ENCODE data around the gene ETDA. TPM values are rescaled to one million over a fixed set of nuclear protein-coding genes. Genes with fewer than 3 reads are reported as not detected.

The ETDA gene
- total and polyA plus RNA-seq, 8 donors, result 0.28 to 0.43 (median 0.38) TPM; not detected in 4

DNA sequence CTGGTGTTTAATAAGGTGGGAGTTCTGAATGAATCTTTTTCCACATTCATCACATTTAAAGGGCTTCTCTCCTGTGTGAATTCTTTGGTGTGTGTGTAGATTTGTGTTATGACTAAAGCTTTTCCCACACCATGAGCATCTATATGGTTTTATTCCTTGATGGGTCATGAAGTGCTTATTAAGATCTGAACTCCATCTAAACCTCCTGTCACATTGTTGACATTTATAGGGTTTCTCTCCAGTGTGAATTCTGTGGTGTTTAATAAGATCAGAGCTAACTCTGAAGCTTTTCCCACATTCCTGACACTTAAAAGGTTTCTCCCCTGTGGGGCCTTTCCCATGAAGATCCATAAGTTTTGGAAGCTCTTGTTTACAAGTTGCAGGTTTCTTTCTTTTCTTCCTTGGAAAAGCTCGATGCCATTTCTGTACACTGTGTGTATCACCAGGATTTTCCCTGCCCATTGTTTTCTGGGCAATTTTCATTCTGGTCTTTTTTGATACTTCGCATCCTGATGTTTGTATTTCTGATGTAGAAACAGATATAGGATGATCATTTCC is 35.5 kb downstream of the ETDA start:
- DNase-seq (no peak), ATAC-seq (no peak)
- peaks cover 0 to 82% of the 10 kb centered on the region in 2 donors for H3K9me3 ChIP-seq
- intact Hi-C loops (cut with DNase I), result no loop called here
- no peak overlapping the region for H3K27ac ChIP-seq
- no peaks in the 10 kb centered on the region for H3K4me1 ChIP-seq
- H3K4me3 ChIP-seq, result no peak overlapping the region
- TF ChIP-seq, protein P1, sequence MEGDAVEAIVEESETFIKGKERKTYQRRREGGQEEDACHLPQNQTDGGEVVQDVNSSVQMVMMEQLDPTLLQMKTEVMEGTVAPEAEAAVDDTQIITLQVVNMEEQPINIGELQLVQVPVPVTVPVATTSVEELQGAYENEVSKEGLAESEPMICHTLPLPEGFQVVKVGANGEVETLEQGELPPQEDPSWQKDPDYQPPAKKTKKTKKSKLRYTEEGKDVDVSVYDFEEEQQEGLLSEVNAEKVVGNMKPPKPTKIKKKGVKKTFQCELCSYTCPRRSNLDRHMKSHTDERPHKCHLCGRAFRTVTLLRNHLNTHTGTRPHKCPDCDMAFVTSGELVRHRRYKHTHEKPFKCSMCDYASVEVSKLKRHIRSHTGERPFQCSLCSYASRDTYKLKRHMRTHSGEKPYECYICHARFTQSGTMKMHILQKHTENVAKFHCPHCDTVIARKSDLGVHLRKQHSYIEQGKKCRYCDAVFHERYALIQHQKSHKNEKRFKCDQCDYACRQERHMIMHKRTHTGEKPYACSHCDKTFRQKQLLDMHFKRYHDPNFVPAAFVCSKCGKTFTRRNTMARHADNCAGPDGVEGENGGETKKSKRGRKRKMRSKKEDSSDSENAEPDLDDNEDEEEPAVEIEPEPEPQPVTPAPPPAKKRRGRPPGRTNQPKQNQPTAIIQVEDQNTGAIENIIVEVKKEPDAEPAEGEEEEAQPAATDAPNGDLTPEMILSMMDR (IDR thresholded peaks at IDR 0.05), result no peak
- H3K27me3 ChIP-seq, result no peaks in the 10 kb centered on the region
- peaks cover 0 to 29% of the 10 kb centered on the region in 2 donors for H3K36me3 ChIP-seq

DNA sequence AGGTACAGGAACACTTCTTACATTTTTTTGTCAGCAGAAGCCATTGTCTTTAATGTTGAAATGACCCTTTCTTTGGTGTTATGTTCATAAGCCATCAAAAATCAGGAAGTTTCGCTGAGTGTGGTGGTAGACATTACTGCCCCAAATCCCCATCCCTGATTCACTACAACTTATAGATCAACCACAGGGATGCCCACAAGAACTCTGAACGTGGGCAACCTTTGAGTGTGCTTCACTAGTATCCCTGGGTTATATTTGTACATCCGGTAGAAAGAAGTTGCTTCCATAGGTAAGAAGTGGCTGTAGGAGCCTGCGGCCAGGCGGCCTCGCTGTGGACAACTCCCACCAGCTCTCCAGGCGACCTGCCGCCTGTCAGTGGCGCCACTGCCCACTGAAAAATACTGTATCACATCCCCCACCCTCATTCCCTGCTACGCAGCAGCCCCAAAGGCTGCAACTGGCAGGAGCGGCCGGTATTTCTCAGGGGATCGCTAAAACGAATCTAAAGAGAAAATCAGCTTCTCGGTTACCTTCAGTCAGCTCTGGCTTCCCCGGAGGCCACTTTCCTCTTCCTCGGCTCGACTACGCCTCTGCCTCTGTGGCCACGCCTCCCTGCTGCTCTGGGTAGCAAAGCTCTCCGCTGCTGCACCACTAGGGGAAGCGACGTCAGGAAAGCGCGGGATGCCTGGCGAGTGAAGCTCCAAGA is 43.5 kb downstream of the ETDA start:
- DNase-seq (peak; percentile 17 to 89 (median 53)), ATAC-seq (peak; percentile 85)
- Histone ChIP-seq H3K27me3 (no peaks in the 10 kb centered on the region), H3K36me3 (peaks cover 0 to 16% of the 10 kb centered on the region in 2 donors), H3K27ac (no peak overlapping the region), H3K4me3 (peak overlapping the region; percentile 3 to 25), H3K4me1 (no peaks in the 10 kb centered on the region), H3K9me3 (peaks cover 0 to 6% of the 10 kb centered on the region in 2 donors)
- TF ChIP-seq, protein P1 (IDR thresholded peaks at IDR 0.05), result no peak
- intact Hi-C loops (cut with DNase I), result no loop called here

DNA sequence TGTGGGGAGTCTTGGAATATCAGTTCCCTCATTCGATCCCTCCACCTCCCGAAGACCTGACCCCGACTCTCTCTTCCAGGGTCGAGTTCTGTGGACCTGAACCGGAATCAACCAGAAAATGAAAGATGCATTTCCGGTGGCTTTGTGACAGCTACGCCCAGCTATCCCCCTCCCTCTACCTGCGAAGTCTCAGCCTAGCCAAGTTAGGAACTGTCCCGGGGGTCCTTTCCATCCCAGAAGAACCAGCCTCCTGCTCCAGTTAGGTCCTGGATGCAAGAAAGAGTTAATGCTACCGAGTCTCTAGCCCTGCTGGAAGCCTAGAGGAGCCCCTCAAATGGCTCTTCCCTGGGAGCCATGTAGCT is 44.1 kb downstream of the ETDA start:
- TF ChIP-seq, protein P1 (IDR thresholded peaks at IDR 0.05), result no peak
- no peak for ATAC-seq
- H3K4me1 ChIP-seq, result no peaks in the 10 kb centered on the region

DNA sequence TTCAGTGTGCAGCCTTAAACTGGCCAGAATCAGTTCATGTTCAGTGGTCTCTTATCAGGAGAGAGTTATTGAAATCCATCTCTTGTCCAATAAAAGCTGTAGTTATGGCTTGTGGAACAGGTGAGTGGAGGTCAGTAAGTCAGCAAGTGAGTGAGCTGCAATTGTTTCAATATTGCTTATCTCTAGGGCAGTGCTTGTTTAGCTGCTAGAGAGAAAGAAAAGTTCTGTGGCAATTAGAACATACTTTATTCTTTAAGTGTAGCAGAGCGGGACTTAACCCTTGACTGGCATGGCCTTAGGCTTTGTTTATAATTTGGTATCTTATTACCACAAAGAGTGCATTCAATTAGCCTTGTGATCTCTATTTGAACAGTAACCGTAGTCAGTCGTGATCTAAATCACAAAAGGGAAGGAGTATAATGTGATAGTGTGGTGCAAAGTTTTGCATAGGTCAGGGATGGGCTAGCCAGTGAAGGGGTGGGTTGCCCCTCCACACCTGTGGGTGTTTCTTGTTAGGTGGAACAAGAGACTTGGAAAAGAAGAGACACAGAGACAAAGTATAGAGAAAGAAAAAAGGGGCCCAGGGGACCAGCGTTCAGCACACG is 50.5 kb downstream of the ETDA start:
- TF ChIP-seq, protein P1 (IDR thresholded peaks at IDR 0.05), result no peak
- Histone ChIP-seq H3K27me3 (no peaks in the 10 kb centered on the region), H3K4me1 (no peaks in the 10 kb centered on the region), H3K9me3 (no peaks in the 10 kb centered on the region), H3K4me3 (no peak overlapping the region), H3K27ac (no peak overlapping the region), H3K36me3 (no peaks in the 10 kb centered on the region)
- peak; percentile 78 for ATAC-seq
- intact Hi-C loops (cut with DNase I), result no loop called here
- no peak for DNase-seq

More for the DNA sequence above, 44.1 kb downstream of the ETDA start:
- peak overlapping the region; percentile 3 to 25 for H3K4me3 ChIP-seq
- no peak overlapping the region for H3K27ac ChIP-seq
- H3K36me3 ChIP-seq, result peaks cover 0 to 10% of the 10 kb centered on the region in 2 donors
- intact Hi-C loops (cut with DNase I), result no loop called here
- peaks cover 0 to 4% of the 10 kb centered on the region in 2 donors for H3K9me3 ChIP-seq
- DNase-seq, result no peak
- H3K27me3 ChIP-seq, result no peaks in the 10 kb centered on the region

Other genes with a start within 250 kb of the ETDA start
- 10 to 100 TPM; 15.4 to 18.7 TPM for gene RTL8B, start 229.5 kb upstream of the ETDA start, total RNA-seq
- gene RTL8B, start 229.5 kb upstream of the ETDA start, polyA plus RNA-seq (ENCODE audit: insufficient read length in 6 of 6), result 10 to 100 TPM; 15.2 to 22.4 (median 20.7) TPM
- gene RTL8C, start 219.7 kb upstream of the ETDA start, total RNA-seq, result 100 to 1,000 TPM in 1 of 2 donors, 10 to 100 TPM in 1; 89.5 to 132 TPM
- gene RTL8C, start 219.7 kb upstream of the ETDA start, polyA plus RNA-seq (ENCODE audit: insufficient read length in 6 of 6), result 100 to 1,000 TPM; 171 to 253 (median 219) TPM
- 10 to 100 TPM; 30.0 to 36.6 TPM for gene RTL8A, start 199.9 kb upstream of the ETDA start, total RNA-seq
- gene RTL8A, start 199.9 kb upstream of the ETDA start, polyA plus RNA-seq (ENCODE audit: insufficient read length in 6 of 6), result 10 to 100 TPM; 61.0 to 74.3 (median 71.5) TPM
- gene SMIM10L2B, start 153.3 kb upstream of the ETDA start, total RNA-seq, result 1 to 10 TPM; 1.9 to 3.3 TPM
- gene SMIM10L2B, start 153.3 kb upstream of the ETDA start, polyA plus RNA-seq (ENCODE audit: insufficient read length in 6 of 6), result 1 to 10 TPM; 2.8 to 4.6 (median 4.3) TPM
- not detected for gene ETDB, start 131.5 kb upstream of the ETDA start, total RNA-seq
- gene ETDB, start 131.5 kb upstream of the ETDA start, polyA plus RNA-seq (ENCODE audit: insufficient read length in 6 of 6), result under 1 TPM in 1 of 6 donors, not detected in 5; 0.33 TPM
- not detected for gene CT55, start 80.7 kb upstream of the ETDA start, total RNA-seq
- gene CT55, start 80.7 kb upstream of the ETDA start, polyA plus RNA-seq (ENCODE audit: insufficient read length in 6 of 6), result under 1 TPM in 5 of 6 donors, not detected in 1; 0.16 to 0.43 (median 0.23) TPM
- gene ETDC, start 57.4 kb downstream of the ETDA start, total RNA-seq, result not detected
- 1 to 10 TPM in 4 of 6 donors, not detected in 2; 1.2 to 1.7 (median 1.3) TPM for gene ETDC, start 57.4 kb downstream of the ETDA start, polyA plus RNA-seq (ENCODE audit: insufficient read length in 6 of 6)
- 10 to 100 TPM in 1 of 2 donors, 1 to 10 TPM in 1; 9.3 to 11.0 TPM for gene ZNF75D, start 92.0 kb downstream of the ETDA start, total RNA-seq
- gene ZNF75D, start 92.0 kb downstream of the ETDA start, polyA plus RNA-seq (ENCODE audit: insufficient read length in 6 of 6), result 10 to 100 TPM; 22.4 to 28.7 (median 27.5) TPM
- gene ZNF449, start 92.7 kb downstream of the ETDA start, total RNA-seq, result 1 to 10 TPM; 6.2 to 6.4 TPM
- 10 to 100 TPM; 11.7 to 13.1 (median 12.2) TPM for gene ZNF449, start 92.7 kb downstream of the ETDA start, polyA plus RNA-seq (ENCODE audit: insufficient read length in 6 of 6)
- 1 to 10 TPM; 2.4 to 6.4 TPM for gene SMIM10L2A, start 169.9 kb downstream of the ETDA start, total RNA-seq
- gene SMIM10L2A, start 169.9 kb downstream of the ETDA start, polyA plus RNA-seq (ENCODE audit: insufficient read length in 6 of 6), result 10 to 100 TPM in 1 of 6 donors, 1 to 10 TPM in 5; 5.2 to 10.3 (median 8.7) TPM

Measured in left lung (tissue), 10 donors.